ENCODE data around the gene SPATA33.

GRCh38 chr16:89697161-89697615 lies 39.6 kb downstream of the SPATA33 start:
- no peak for TF ChIP-seq CTCF (IDR thresholded peaks at IDR 0.05)
- no peak for TF ChIP-seq POLR2A (IDR thresholded peaks at IDR 0.05)

Measured in right lobe of liver (tissue), 4 donors.